B cell (primary cell): ENCODE results near the gene SPEN. TPM values are rescaled to one million over a fixed set of nuclear protein-coding genes. Genes with fewer than 3 reads are reported as not detected.
"Not testable (repeated sequence)": the region's sequence is repeated elsewhere in the genome, so short reads cannot be mapped to it uniquely, and the experiment has no call there.

Experiments
- ATAC-seq: fragments of 200-7000 bp; cut with Tn5 transposase; one replicate; pipeline ENCODE4 v1.10.0; 2021; ENCODE audit warnings: low read depth, mild to moderate bottlenecking, moderate number of reproducible peaks, moderate library complexity
- CTCF ChIA-PET: fragments of 350-600 bp; sonication (Branson Sonifier 250); formaldehyde crosslinking; loops from one replicate; lab custom pipeline; 2021; ENCODE audit warnings: antibody characterized with exemption, inconsistent platforms; lab: Charles Lee
- POLR2A ChIA-PET: fragments of 350-600 bp; sonication (Branson Sonifier 250); formaldehyde crosslinking; loops from one replicate; lab custom pipeline; 2021; ENCODE audit warnings: antibody characterized with exemption; lab: Charles Lee
- DNase-seq: peaks from one replicate; pipeline ENCODE4 v3.0.0; 2013
- H2AFZ ChIP-seq: 2 replicates; pipeline ENCODE4 v1.6.1; 2012; ENCODE audit warnings: mild to moderate bottlenecking, low read depth, low read length; ENCODE audit not compliant: insufficient read depth, poor library complexity, severe bottlenecking
- H3K27ac ChIP-seq, 2 donors: 1 replicate in 1 of 2; 2 replicates in 1 of 2; pipeline ENCODE4 v1.5.1; 2012 to 2013; ENCODE audit warnings: low read length in 2 of 2, mild to moderate bottlenecking in 2 of 2, moderate library complexity in 1 of 2
- H3K27me3 ChIP-seq, 4 experiments: fragments of 200-600 bp in 1 of 4; sonication (generic) in 1 of 4; replicated peaks in 1 of 4; 1 replicate in 2 of 4; 2 replicates in 2 of 4; pipeline versions ENCODE4 v1.6.1 to v1.7.0; 2013 to 2016; ENCODE audit warnings: low read length in 3 of 4, mild to moderate bottlenecking in 2 of 4, mixed read lengths in 1 of 4, moderate library complexity in 1 of 4; ENCODE audit not compliant: insufficient read depth in 4 of 4, control insufficient read depth in 3 of 4; ENCODE audit errors: control extremely low read depth in 1 of 4
- H3K36me3 ChIP-seq, 2 experiments: replicated peaks in 1 of 2; 1 replicate in 1 of 2; 2 replicates in 1 of 2; pipeline versions ENCODE4 v1.6.1 to v1.7.1; 2013; ENCODE audit warnings: low read length in 1 of 2; ENCODE audit not compliant: insufficient read depth in 2 of 2, control insufficient read depth in 1 of 2; ENCODE audit errors: control extremely low read depth in 1 of 2, extremely low read depth in 1 of 2
- H3K4me1 ChIP-seq, 2 donors: fragments of 200-600 bp in 1 of 2; sonication (generic) in 1 of 2; 1 replicate in 1 of 2; 2 replicates in 1 of 2; pipeline versions ENCODE4 v1.5.1 to v1.6.1; 2013 to 2017; ENCODE audit warnings: low read length in 2 of 2; ENCODE audit not compliant: control insufficient read depth in 2 of 2, insufficient read depth in 2 of 2
- H3K4me2 ChIP-seq: replicated peaks from 2 replicates; pipeline ENCODE3; 2012; ENCODE audit warnings: mild to moderate bottlenecking, low read depth, low read length; ENCODE audit not compliant: poor library complexity, severe bottlenecking
- H3K4me3 ChIP-seq, 5 experiments: fragments of 200-600 bp in 1 of 5; sonication (generic) in 1 of 5; 1 replicate in 3 of 5; 2 replicates in 2 of 5; pipeline versions ENCODE4 v1.5.1 to v1.7.0; 2011 to 2016; ENCODE audit warnings: low read length in 4 of 5, mild to moderate bottlenecking in 4 of 5, low read depth in 2 of 5, control low read depth in 1 of 5, moderate library complexity in 1 of 5; ENCODE audit not compliant: insufficient read depth in 1 of 5; ENCODE audit errors: control extremely low read depth in 1 of 5, extremely low read depth in 1 of 5
- H3K79me2 ChIP-seq: fragments of 200-600 bp; sonication (generic); one replicate; pipeline ENCODE4 v1.6.0; 2016; ENCODE audit warnings: low read length; ENCODE audit not compliant: control insufficient read depth, insufficient read depth
- H3K9ac ChIP-seq: fragments of 200-600 bp; sonication (generic); 2 replicates; pipeline ENCODE4 v1.6.1; 2017; ENCODE audit warnings: mild to moderate bottlenecking, low read length, moderate library complexity
- H3K9me3 ChIP-seq, 3 donors: one replicate each; pipeline versions ENCODE4 v1.6.1 to v1.7.1; 2013; ENCODE audit warnings: low read length in 2 of 3; ENCODE audit not compliant: control insufficient read depth in 2 of 3, insufficient read depth in 1 of 3; ENCODE audit errors: control extremely low read depth in 1 of 3
- H4K20me1 ChIP-seq: 2 replicates; pipeline ENCODE4 v1.6.0; 2012; ENCODE audit warnings: mild to moderate bottlenecking, low read length; ENCODE audit not compliant: insufficient read depth, control insufficient read depth, poor library complexity, severe bottlenecking
- H3K27ac Mint-ChIP-seq: one replicate; pipeline ENCODE4 v1.8.0; 2021; ENCODE audit warnings: mixed read lengths
- H3K27me3 Mint-ChIP-seq: one replicate; pipeline ENCODE4 v1.8.0; 2021; ENCODE audit warnings: mixed read lengths
- H3K4me1 Mint-ChIP-seq: one replicate; pipeline ENCODE4 v1.8.0; 2021; ENCODE audit warnings: mixed read lengths
- H3K4me3 Mint-ChIP-seq: one replicate; pipeline ENCODE4 v1.8.0; 2021; ENCODE audit warnings: mixed read lengths
- H3K9me3 Mint-ChIP-seq: one replicate; pipeline ENCODE4 v1.8.0; 2022; ENCODE audit warnings: mixed read lengths; ENCODE audit not compliant: insufficient read depth
- CTCF ChIP-seq: fragments of 200-600 bp; IDR thresholded peaks from one replicate; pipeline ENCODE4 v1.8.0; 2022; ENCODE audit warnings: antibody characterized with exemption, mild to moderate bottlenecking
- EZH2 ChIP-seq: IDR thresholded peaks from 2 replicates; pipeline ENCODE4 v1.6.1; 2012; ENCODE audit warnings: borderline replicate concordance, low read depth, mild to moderate bottlenecking, moderate library complexity, low read length; ENCODE audit not compliant: insufficient read depth, poor library complexity, severe bottlenecking
- WGBS: methylation state at CpG from one replicate; pipeline ENCODE4 v1.1.5; 2013; ENCODE audit warnings: missing lambda C conversion rate; ENCODE audit not compliant: insufficient coverage; 5-methylcytosine and 5-hydroxymethylcytosine counted together
- intact Hi-C: fragments of 100-400 bp; cut with micrococcal nuclease; formaldehyde crosslinking; loops from one replicate; pipeline ENCODE4 v1.10.0; 2022
- polyA plus RNA-seq: library from polyadenylated mRNA; depleted of rRNA; stranded (reverse); fragments of >200 nt; gene quantifications from 2 replicates; pipeline ENCODE4 v1.2.3, GENCODE V29; 2012
- total RNA-seq, 2 donors: library from RNA; stranded (reverse); fragments of 120-200 nt in 1 of 2; gene quantifications; 1 replicate in 1 of 2; 2 replicates in 1 of 2; pipeline versions ENCODE4 v1.2.3 to v1.2.4, GENCODE V29; 2013 to 2022

Gene SPEN
- total and polyA plus RNA-seq, 2 donors (not counting 1 experiment from before 2014, with no cell fraction given): 29.1 to 126 TPM

- no peaks in the 10 kb centered on the region for H3K27me3 Mint-ChIP-seq
- Histone ChIP-seq H3K9me3 (no peaks in the 10 kb centered on the region), H3K9ac (no peak overlapping the region), H3K36me3 (peaks cover 7 to 83% of the 10 kb centered on the region in 2 experiments), H3K27ac (no peak overlapping the region), H4K20me1 (no peaks in the 10 kb centered on the region), H3K79me2 (peaks cover 17% of the 10 kb centered on the region), H2AFZ (no peak overlapping the region), H3K4me3 (no peak overlapping the region), H3K4me1 (no peaks in the 10 kb centered on the region), H3K4me2 (no peak overlapping the region), H3K27me3 (no peaks in the 10 kb centered on the region)
- WGBS: 86% methylated on average over 1 of the region's 2 CpGs
- no peak overlapping the region for H3K27ac Mint-ChIP-seq
- intact Hi-C loops: no loop called here
- ATAC-seq: no peak
- H3K9me3 Mint-ChIP-seq: no peaks in the 10 kb centered on the region
- DNase-seq: no peak
- TF ChIP-seq CTCF: no peak
- no peak for TF ChIP-seq EZH2
- peaks cover 7% of the 10 kb centered on the region for H3K4me1 Mint-ChIP-seq
- ChIA-PET POLR2A (interaction anchor here (0.6 kb wide), 1 partner anchor 97 kb away, joined by 3 read pairs; no protein-coding TSS in a partner anchor), CTCF (interaction anchor here (1.0 kb wide), 1 partner anchor 13 kb away, joined by 3 read pairs; no protein-coding TSS in a partner anchor)
- H3K4me3 Mint-ChIP-seq: no peak overlapping the region
Observed at GRCh38 chr1:15923241-15923640, 75.7 kb downstream of the SPEN start.

- H3K4me1 Mint-ChIP-seq, H3K4me2 ChIP-seq, H3K27me3 Mint-ChIP-seq, H4K20me1 ChIP-seq, H2AFZ ChIP-seq, H3K9me3 ChIP-seq, H3K4me3 ChIP-seq, H3K9me3 Mint-ChIP-seq, POLR2A ChIA-PET, intact Hi-C loops, H3K27ac ChIP-seq, H3K9ac ChIP-seq, H3K4me1 ChIP-seq, H3K27me3 ChIP-seq, H3K27ac Mint-ChIP-seq, H3K4me3 Mint-ChIP-seq, ATAC-seq, DNase-seq, H3K79me2 ChIP-seq: not testable (repeated sequence)
- CTCF ChIA-PET: interaction anchor here (0.6 to 2.0 kb wide), 5 partner anchors 37 to 189 kb away, joined by 3 to 5 read pairs (median 3); partner anchors contain the start of gene UQCRHL
- no CpG with 5 or more reads among the region's 8 CpGs for WGBS
- H3K36me3 ChIP-seq: peaks cover 3 to 95% of the 10 kb centered on the region in 2 experiments
Observed at GRCh38 chr1:15926448-15926847, 78.9 kb downstream of the SPEN start.
